Esophagus mucosa (tissue), 1 donor: Measurements from ENCODE around the gene KARS1. TPM values are rescaled to one million over a fixed set of nuclear protein-coding genes. Genes with fewer than 3 reads are reported as not detected.

ENCODE experiments used
- ATAC-seq: fragments of 200-7000 bp; cut with Tn5 transposase; one replicate; pipeline ENCODE4 v1.9.1; 2020
- total RNA-seq: library from RNA; stranded (reverse); gene quantifications from one replicate; pipeline ENCODE4 v1.2.4, GENCODE V29; 2023
- donor health status: DM: yes; HTN: yes; CAD: no.

The KARS1 gene
- total RNA-seq, 1 donor from 2014 or later, result 91.9 TPM

- no peak for ATAC-seq
These were observed 68.1 kb downstream of the KARS1 start for GRCh38 chr16:75579281-75579834.

GRCh38 chr16:75578725-75579124, 68.7 kb downstream of the KARS1 start:
- ATAC-seq, result no peak

GRCh38 chr16:75578212-75578611, 69.3 kb downstream of the KARS1 start:
- ATAC-seq, result no peak

Other genes starting within 250 kb of the KARS1 start
- gene CFDP1, start 214.2 kb downstream of the KARS1 start, total RNA-seq, result 33.5 TPM
- gene TMEM170A, start 183.0 kb downstream of the KARS1 start, total RNA-seq, result 11.1 TPM
- 4.6 TPM for gene CHST6, start 152.2 kb downstream of the KARS1 start, total RNA-seq
- not detected for gene CHST5, start 111.6 kb downstream of the KARS1 start, total RNA-seq
- 3.1 TPM for gene TMEM231, start 91.4 kb downstream of the KARS1 start, total RNA-seq
- 47.7 TPM for gene GABARAPL2, start 81.3 kb downstream of the KARS1 start, total RNA-seq
- gene ADAT1, start 24.4 kb downstream of the KARS1 start, total RNA-seq, result 25.5 TPM
- 23.4 TPM for gene TERF2IP, start 108 bp upstream of the KARS1 start, total RNA-seq
- gene CPHXL2, start 29.3 kb upstream of the KARS1 start, total RNA-seq, result not detected
- gene DUXB, start 53.8 kb upstream of the KARS1 start, total RNA-seq, result not detected
- gene CPHXL, start 78.8 kb upstream of the KARS1 start, total RNA-seq, result not detected